ENCODE measurements around the gene CELSR1.

DNA sequence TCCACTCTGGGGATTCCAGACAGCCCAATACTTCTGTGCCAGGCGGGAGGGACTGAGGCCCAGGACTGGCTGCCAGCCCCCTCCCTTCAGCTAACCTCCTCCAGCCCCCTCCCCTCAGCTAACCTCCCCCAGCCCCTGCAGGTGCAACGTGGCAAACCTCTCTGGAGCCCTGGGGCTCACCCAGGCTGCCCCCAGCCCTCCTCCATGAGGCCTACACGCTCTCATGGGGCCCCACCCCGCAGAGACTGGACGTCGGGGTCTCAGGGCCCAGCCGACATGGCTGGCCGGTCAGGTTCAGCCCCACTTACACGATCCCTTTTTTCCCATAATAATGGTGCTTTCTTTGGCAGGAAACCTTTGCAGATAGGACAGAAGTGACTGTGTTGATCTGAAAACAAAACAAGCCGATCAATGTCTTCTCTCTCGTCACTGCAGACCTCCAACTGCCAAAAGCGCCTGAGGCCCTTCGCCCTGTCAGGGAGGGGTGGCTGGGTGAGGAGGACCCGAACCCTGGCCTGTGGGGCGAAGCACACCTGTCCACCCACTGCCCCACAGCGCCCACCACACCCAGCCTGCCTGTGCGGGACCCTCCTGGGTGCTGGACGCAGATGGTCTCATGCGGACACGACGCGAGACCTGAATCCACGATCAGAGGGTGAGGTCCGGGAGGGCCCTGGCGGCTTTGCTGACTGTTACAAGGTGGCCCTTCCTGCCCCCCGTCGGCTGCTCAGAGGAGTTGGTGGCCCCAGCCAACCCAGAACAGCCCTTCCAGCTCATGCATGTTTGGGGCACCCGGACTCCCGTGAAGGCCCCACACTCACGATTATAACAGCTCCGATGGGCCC is 168.3 kb downstream of the CELSR1 start:
- TF ChIP-seq, protein P1, sequence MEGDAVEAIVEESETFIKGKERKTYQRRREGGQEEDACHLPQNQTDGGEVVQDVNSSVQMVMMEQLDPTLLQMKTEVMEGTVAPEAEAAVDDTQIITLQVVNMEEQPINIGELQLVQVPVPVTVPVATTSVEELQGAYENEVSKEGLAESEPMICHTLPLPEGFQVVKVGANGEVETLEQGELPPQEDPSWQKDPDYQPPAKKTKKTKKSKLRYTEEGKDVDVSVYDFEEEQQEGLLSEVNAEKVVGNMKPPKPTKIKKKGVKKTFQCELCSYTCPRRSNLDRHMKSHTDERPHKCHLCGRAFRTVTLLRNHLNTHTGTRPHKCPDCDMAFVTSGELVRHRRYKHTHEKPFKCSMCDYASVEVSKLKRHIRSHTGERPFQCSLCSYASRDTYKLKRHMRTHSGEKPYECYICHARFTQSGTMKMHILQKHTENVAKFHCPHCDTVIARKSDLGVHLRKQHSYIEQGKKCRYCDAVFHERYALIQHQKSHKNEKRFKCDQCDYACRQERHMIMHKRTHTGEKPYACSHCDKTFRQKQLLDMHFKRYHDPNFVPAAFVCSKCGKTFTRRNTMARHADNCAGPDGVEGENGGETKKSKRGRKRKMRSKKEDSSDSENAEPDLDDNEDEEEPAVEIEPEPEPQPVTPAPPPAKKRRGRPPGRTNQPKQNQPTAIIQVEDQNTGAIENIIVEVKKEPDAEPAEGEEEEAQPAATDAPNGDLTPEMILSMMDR (IDR thresholded peaks at IDR 0.05): no peak
- TF ChIP-seq POLR2A (IDR thresholded peaks at IDR 0.05) (no peak), POLR2AphosphoS5 (IDR thresholded peaks at IDR 0.05; ENCODE audit: insufficient read depth in 1 of 2, low read depth in 1 of 2) (no peak)

All from vagina (tissue), 2 donors.